SJCRH30 (cell line): ENCODE measurements around the gene P2RY4. TPM values are rescaled to one million over a fixed set of nuclear protein-coding genes. Genes with fewer than 3 reads are reported as not detected.
"Not testable (repeated sequence)": the region's sequence is repeated elsewhere in the genome, so short reads cannot be mapped to it uniquely, and the experiment has no call there.

ENCODE experiments used
- DNase-seq, 2 experiments: peaks; one replicate each; pipeline ENCODE4 v3.0.0-alpha.2; 2015 to 2020
- H3K27ac ChIP-seq: fragments of 250-450 bp; sonication (Bioruptor Pico); 2 replicates; pipeline ENCODE4 v1.5.1; 2020; ENCODE audit warnings: mild to moderate bottlenecking, moderate library complexity
- H3K27me3 ChIP-seq: fragments of 250-450 bp; sonication (Bioruptor Pico); 2 replicates; pipeline ENCODE4 v1.5.1; 2020; ENCODE audit warnings: mild to moderate bottlenecking, moderate library complexity
- H3K36me3 ChIP-seq: fragments of 250-450 bp; sonication (Bioruptor Pico); 2 replicates; pipeline ENCODE4 v1.5.1; 2020; ENCODE audit warnings: mild to moderate bottlenecking, moderate library complexity
- H3K4me1 ChIP-seq: fragments of 250-450 bp; sonication (Bioruptor Pico); 2 replicates; pipeline ENCODE4 v1.5.1; 2020; ENCODE audit warnings: mild to moderate bottlenecking, moderate library complexity
- H3K4me3 ChIP-seq: fragments of 250-450 bp; sonication (Bioruptor Pico); 2 replicates; pipeline ENCODE4 v1.5.1; 2020; ENCODE audit warnings: mild to moderate bottlenecking, moderate library complexity
- H3K9me3 ChIP-seq: fragments of 250-450 bp; sonication (Bioruptor Pico); replicated peaks from 2 replicates; pipeline ENCODE4 v1.5.1; 2020; ENCODE audit warnings: mild to moderate bottlenecking, moderate library complexity
- total RNA-seq: library from RNA; depleted of rRNA; stranded (reverse); fragments of >200 nt; shearing (Covaris generic); gene quantifications from 2 replicates; pipeline ENCODE4 v1.2.3, GENCODE V29; 2014; rRNA removed

P2RY4 gene
- 0.22 TPM in 1 of 2 replicates, not detected in the other for total RNA-seq

- Histone ChIP-seq H3K4me3 (no peak within 1 kb of the TSS), H3K4me1 (no peaks in the 10 kb centered on the region), H3K9me3 (no peaks in the 10 kb centered on the region), H3K27me3 (no peaks in the 10 kb centered on the region), H3K27ac (no peak within 1 kb of the TSS), H3K36me3 (no peaks in the 10 kb centered on the region)
- DNase-seq: no peak
Observed at GRCh38 chrX:70260104-70260503, at the start of gene P2RY4. Gene P2RY4, minus strand, starts transcription at chrX:70260204. Its CDS starts 580 bp downstream, at chrX:70259624.

GRCh38 chrX:70301716-70302115 is 41.7 kb upstream of the P2RY4 start:
- Histone ChIP-seq H3K36me3 (peaks cover 78% of the 10 kb centered on the region), H3K27ac (no peak overlapping the region), H3K27me3 (no peaks in the 10 kb centered on the region), H3K4me3 (no peak overlapping the region), H3K4me1 (no peaks in the 10 kb centered on the region), H3K9me3 (no peaks in the 10 kb centered on the region)
- no peak for DNase-seq

- Histone ChIP-seq H3K36me3 (peaks cover 34% of the 10 kb centered on the region), H3K9me3 (no peaks in the 10 kb centered on the region), H3K27me3 (no peaks in the 10 kb centered on the region), H3K4me1 (no peaks in the 10 kb centered on the region), H3K27ac (no peak overlapping the region), H3K4me3 (no peak overlapping the region)
- DNase-seq: no peak
Observed at GRCh38 chrX:70293621-70294020, 33.6 kb upstream of the P2RY4 start.

DNA sequence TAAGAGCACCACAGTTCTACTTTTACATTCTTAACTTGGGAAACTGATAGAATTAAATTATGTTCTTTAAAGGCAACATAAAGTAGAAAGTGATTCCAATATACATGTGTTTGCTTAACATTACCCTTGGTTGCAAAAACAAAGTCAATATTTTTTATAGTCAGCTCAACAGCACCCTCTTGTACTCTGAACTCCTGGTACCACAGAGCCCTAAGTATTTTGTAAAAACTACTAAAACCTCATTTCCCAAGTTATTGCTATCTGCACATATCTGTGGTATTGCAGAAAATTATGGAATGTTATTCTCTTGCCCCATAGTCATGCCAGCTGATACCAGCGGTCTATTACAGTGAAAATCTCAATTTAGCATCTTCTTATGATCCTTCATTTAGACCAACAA is 32.8 kb upstream of the P2RY4 start:
- no peak for DNase-seq
- H3K9me3 ChIP-seq: no peaks in the 10 kb centered on the region
- no peak overlapping the region for H3K4me3 ChIP-seq
- peaks cover 31% of the 10 kb centered on the region for H3K36me3 ChIP-seq
- H3K27me3 ChIP-seq: no peaks in the 10 kb centered on the region
- no peak overlapping the region for H3K27ac ChIP-seq
- H3K4me1 ChIP-seq: no peaks in the 10 kb centered on the region

- Histone ChIP-seq H3K27me3 (no peaks in the 10 kb centered on the region), H3K36me3 (peaks cover 17% of the 10 kb centered on the region), H3K4me3 (peak within 1 kb of the TSS; percentile 75), H3K4me1 (no peaks in the 10 kb centered on the region), H3K9me3 (no peaks in the 10 kb centered on the region), H3K27ac (peak within 1 kb of the TSS; percentile 81)
- peak; percentile 89 to 90 for DNase-seq
Observed at GRCh38 chrX:70289793-70290770, 30.1 kb upstream of the P2RY4 start, which contains the start of the genes KIF4A and PDZD11. Gene KIF4A, plus strand, starts transcription at chrX:70290104. Its CDS starts 355 bp downstream, at chrX:70290459. Gene PDZD11, minus strand, starts transcription at chrX:70289927. Its CDS starts 586 bp downstream, at chrX:70289341.

DNA sequence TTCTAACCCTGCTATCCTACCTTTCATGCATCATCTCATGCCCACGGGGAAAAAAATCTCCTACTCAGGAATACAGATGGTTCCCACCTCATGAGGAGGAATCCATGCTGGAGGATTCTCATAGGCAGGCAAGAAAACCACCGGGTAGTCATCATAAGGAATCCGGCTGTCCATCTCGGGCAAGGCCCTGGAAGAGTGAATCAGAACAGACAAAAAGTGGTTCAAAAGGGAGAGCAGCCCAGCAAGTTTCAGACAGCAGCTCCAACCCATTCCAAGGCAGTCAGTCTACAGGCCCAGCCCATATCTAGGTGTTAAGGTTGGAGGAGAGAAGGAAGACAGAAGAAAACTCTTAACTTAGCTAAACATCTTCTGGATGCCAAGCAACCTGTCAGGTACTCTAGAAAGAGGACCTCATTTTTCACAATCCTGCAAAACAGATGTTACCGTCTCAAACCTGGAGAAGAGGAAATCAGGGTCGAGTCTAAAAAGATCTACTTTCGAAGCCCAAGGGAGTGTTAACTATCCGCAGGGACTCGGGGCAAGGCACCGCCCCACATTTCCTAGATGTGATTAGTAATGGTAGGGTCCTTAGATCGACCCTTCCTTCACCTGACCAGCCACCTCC is 29.3 kb upstream of the P2RY4 start:
- Histone ChIP-seq H3K4me3 (peak overlapping the region; percentile 75), H3K27me3 (no peaks in the 10 kb centered on the region), H3K36me3 (peaks cover 16% of the 10 kb centered on the region), H3K27ac (peak overlapping the region; percentile 81), H3K9me3 (no peaks in the 10 kb centered on the region), H3K4me1 (no peaks in the 10 kb centered on the region)
- no peak for DNase-seq

- H3K9me3 ChIP-seq: no peaks in the 10 kb centered on the region
- H3K27me3 ChIP-seq: no peaks in the 10 kb centered on the region
- H3K36me3 ChIP-seq: no peaks in the 10 kb centered on the region
- H3K4me1 ChIP-seq: peaks cover 14% of the 10 kb centered on the region
- H3K4me3 ChIP-seq: no peak within 1 kb of the TSS
- no peak within 1 kb of the TSS for H3K27ac ChIP-seq
- no peak for DNase-seq
Observed at GRCh38 chrX:70281951-70282350, 21.9 kb upstream of the P2RY4 start, which contains the start of gene RAB41. Gene RAB41, plus strand, starts transcription at chrX:70282172. Its CDS starts 46 bp downstream, at chrX:70282218.

DNA sequence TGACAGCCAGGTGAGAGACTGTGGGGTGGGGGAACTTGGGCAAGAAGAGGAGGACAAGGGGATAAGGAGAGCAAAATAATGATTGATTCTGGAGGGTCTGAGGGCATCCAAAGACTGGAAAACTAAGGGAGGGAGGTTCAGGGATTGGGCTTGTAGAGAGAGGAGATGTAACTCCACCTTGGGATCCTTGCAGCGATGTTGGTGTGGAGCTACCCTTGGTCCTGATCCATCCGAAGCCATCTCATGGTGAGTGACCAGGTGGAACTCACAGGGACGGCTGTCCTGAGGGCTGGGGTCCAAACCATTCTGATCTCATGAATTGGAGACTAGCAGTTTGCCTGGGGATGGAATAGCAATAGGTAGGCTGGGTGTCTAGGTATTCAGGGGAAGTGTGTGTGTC is 20.6 kb upstream of the P2RY4 start:
- Histone ChIP-seq H3K4me3 (no peak overlapping the region), H3K27me3 (no peaks in the 10 kb centered on the region), H3K36me3 (no peaks in the 10 kb centered on the region), H3K27ac (no peak overlapping the region), H3K9me3 (no peaks in the 10 kb centered on the region), H3K4me1 (peaks cover 14% of the 10 kb centered on the region)
- no peak for DNase-seq

- Histone ChIP-seq H3K27ac (peak overlapping the region; percentile 10; the same call in 1 of the 2 replicates), H3K27me3 (no peaks in the 10 kb centered on the region), H3K36me3 (no peaks in the 10 kb centered on the region), H3K9me3 (no peaks in the 10 kb centered on the region), H3K4me3 (no peak overlapping the region), H3K4me1 (peaks cover 14% of the 10 kb centered on the region)
- peak; percentile 51 to 76 for DNase-seq
Observed at GRCh38 chrX:70279081-70279480, 19.1 kb upstream of the P2RY4 start.

- not testable (repeated sequence) for H3K36me3 ChIP-seq, H3K4me3 ChIP-seq, H3K27me3 ChIP-seq, H3K9me3 ChIP-seq, H3K27ac ChIP-seq, DNase-seq, H3K4me1 ChIP-seq
Observed at GRCh38 chrX:70274029-70274428, 14.0 kb upstream of the P2RY4 start.

- Histone ChIP-seq H3K27ac (no peak within 1 kb of the TSS), H3K4me1 (no peaks in the 10 kb centered on the region), H3K36me3 (no peaks in the 10 kb centered on the region), H3K4me3 (no peak within 1 kb of the TSS), H3K27me3 (no peaks in the 10 kb centered on the region), H3K9me3 (no peaks in the 10 kb centered on the region)
- no peak for DNase-seq
Observed at GRCh38 chrX:70268034-70268433, 8.0 kb upstream of the P2RY4 start, which contains the start of gene ARR3. Gene ARR3, plus strand, starts transcription at chrX:70268334. Its CDS starts 1,052 bp downstream, at chrX:70269386.

DNA sequence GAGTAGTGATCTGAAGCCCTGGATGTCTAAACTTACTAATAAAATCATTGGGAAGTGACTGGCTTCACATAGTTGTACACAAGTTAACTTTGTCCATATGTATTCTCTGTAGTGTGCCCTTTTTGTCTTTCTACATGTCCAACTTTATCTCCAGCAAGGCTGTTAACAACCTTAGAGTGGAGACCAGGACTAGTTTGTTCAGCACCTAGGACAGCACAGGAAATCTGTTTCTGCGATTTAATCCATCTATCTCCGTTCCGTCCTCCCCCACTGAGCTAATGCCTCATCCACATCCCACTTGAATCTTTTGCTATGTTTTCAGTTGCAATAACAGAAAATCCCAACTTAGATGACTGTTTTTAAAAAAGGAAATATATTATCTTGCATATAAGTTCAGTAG is 4.8 kb upstream of the P2RY4 start:
- H3K4me1 ChIP-seq: no peaks in the 10 kb centered on the region
- no peaks in the 10 kb centered on the region for H3K36me3 ChIP-seq
- H3K27me3 ChIP-seq: no peaks in the 10 kb centered on the region
- H3K4me3 ChIP-seq: no peak overlapping the region
- no peaks in the 10 kb centered on the region for H3K9me3 ChIP-seq
- no peak overlapping the region for H3K27ac ChIP-seq
- peak in 1 of 2 experiments; percentile 20 for DNase-seq

- no peak overlapping the region for H3K27ac ChIP-seq
- no peaks in the 10 kb centered on the region for H3K36me3 ChIP-seq
- H3K4me1 ChIP-seq: no peaks in the 10 kb centered on the region
- no peak overlapping the region for H3K4me3 ChIP-seq
- DNase-seq: peak; percentile 46 to 64
- H3K9me3 ChIP-seq: no peaks in the 10 kb centered on the region
- no peaks in the 10 kb centered on the region for H3K27me3 ChIP-seq
Observed at GRCh38 chrX:70262952-70263567, 3.1 kb upstream of the P2RY4 start.

DNA sequence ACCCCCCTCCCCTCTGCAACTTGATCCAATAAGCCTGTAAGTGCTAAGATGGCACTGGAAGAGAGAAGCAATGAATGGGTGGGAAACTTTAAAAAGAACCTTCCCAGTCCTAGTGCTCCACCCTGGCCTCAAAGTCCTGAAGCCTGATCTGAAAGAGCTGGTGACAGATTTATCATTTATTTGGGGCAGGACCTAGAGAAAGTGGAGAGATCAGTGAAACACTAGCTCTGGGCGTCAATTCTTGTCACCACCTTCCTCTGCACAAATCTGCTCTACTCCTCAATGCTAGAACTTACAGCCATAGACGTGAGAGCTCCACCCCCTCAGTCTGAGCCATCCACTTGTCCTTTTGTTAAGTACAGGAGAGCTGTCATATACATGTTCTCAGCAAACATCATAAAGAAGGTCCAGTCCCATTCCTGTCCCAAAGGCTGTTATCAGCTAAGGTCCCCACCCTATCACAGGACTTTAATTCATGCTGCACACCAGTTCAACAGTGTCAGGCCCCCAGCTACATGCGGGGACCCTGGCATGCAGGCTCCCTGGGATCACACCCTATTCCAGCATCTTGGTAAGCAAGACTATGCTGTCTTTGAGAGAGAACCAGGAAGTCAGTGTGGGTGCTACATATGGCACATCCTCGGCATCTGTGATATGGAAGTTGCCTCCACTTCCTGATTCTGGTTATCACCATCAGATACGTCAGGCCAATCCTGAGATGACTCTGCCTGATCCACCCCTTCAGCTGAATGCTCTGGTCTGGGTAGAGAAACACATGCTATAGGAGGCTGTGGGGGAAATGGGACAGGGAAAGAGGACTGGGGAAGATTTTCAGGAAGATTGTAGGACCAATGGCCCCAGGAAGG is 2.3 kb downstream of the P2RY4 start:
- no peak for DNase-seq
- H3K4me3 ChIP-seq: no peak overlapping the region
- no peaks in the 10 kb centered on the region for H3K36me3 ChIP-seq
- H3K9me3 ChIP-seq: no peaks in the 10 kb centered on the region
- H3K27me3 ChIP-seq: no peaks in the 10 kb centered on the region
- H3K27ac ChIP-seq: no peak overlapping the region
- no peaks in the 10 kb centered on the region for H3K4me1 ChIP-seq
